Measurements from ENCODE around the gene FTCD.

DNA sequence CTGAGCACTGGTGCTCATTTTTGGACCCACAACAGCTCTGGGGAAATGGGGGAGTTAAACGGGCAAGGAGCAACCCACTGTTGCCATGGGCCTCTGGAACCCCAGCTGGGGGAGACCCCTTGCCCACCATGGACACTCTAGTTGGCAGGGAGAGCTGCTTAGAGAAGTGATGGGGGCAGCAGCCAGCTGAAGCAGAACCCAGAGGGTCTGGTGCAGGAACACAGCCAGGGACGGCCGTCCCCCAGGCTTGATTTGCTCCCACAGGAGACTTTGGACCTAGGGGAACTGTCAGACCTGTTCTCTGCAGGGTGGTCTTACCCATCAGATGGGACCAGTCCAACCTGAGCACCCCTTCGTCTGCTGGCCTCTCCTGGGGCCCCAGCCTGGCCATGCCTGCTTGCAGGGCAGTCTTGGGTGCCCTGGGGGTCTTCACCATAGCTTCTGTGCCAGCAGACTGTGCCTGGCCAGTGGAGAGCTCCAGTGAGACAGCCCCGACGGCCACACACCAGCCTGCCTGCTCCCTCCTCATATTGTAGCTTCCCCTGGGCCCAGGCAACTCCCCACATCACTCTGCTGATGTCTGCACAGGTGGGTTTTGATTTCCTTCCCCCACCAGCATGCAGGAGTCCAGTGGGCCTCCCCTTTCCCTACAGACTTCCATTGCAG is 17.6 kb upstream of the FTCD start:
- TF ChIP-seq, protein P1, sequence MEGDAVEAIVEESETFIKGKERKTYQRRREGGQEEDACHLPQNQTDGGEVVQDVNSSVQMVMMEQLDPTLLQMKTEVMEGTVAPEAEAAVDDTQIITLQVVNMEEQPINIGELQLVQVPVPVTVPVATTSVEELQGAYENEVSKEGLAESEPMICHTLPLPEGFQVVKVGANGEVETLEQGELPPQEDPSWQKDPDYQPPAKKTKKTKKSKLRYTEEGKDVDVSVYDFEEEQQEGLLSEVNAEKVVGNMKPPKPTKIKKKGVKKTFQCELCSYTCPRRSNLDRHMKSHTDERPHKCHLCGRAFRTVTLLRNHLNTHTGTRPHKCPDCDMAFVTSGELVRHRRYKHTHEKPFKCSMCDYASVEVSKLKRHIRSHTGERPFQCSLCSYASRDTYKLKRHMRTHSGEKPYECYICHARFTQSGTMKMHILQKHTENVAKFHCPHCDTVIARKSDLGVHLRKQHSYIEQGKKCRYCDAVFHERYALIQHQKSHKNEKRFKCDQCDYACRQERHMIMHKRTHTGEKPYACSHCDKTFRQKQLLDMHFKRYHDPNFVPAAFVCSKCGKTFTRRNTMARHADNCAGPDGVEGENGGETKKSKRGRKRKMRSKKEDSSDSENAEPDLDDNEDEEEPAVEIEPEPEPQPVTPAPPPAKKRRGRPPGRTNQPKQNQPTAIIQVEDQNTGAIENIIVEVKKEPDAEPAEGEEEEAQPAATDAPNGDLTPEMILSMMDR (conservative IDR thresholded peaks at IDR 0.05; ENCODE audit: low read length): no peak
- TF ChIP-seq EZH2phosphoT487 (IDR thresholded peaks at IDR 0.05; ENCODE audit: borderline replicate concordance, low read depth, low read length): no peak
